Smooth muscle cell (in vitro differentiated cells): Measurements from ENCODE around the gene PDE8A. TPM values are rescaled to one million over a fixed set of nuclear protein-coding genes. Genes with fewer than 3 reads are reported as not detected.

ENCODE experiments used
- DNase-seq: peaks from one replicate; lab custom pipeline; 2025; ENCODE audit not compliant: unreplicated experiment; lab: John Stamatoyannopoulos, UW
- H2AFZ ChIP-seq: fragments of 200-600 bp; sonication (generic); 2 replicates; pipeline ENCODE4 v1.6.0; 2016; ENCODE audit warnings: antibody characterized with exemption, low read depth, mild to moderate bottlenecking
- H3F3A ChIP-seq: fragments of 200-600 bp; sonication (generic); 2 replicates; pipeline ENCODE4 v1.6.0; 2017; ENCODE audit warnings: antibody characterized with exemption, low read depth
- H3K27ac ChIP-seq: fragments of 200-600 bp; sonication (generic); 2 replicates; pipeline ENCODE4 v1.5.1; 2016; ENCODE audit warnings: low read depth, mild to moderate bottlenecking
- H3K27me3 ChIP-seq: fragments of 200-600 bp; sonication (generic); 2 replicates; pipeline ENCODE4 v1.6.1; 2016; ENCODE audit warnings: low read depth, mild to moderate bottlenecking
- H3K36me3 ChIP-seq: fragments of 200-600 bp; sonication (generic); 2 replicates; pipeline ENCODE4 v1.5.1; 2016; ENCODE audit warnings: low read depth
- H3K4me1 ChIP-seq: fragments of 200-600 bp; sonication (generic); 2 replicates; pipeline ENCODE4 v1.5.1; 2016; ENCODE audit warnings: low read depth
- H3K4me2 ChIP-seq: fragments of 200-600 bp; sonication (generic); 2 replicates; pipeline ENCODE4 v1.6.0; 2016; ENCODE audit warnings: mild to moderate bottlenecking
- H3K4me3 ChIP-seq: fragments of 200-600 bp; sonication (generic); 2 replicates; pipeline ENCODE4 v1.5.1; 2016; ENCODE audit warnings: mild to moderate bottlenecking
- H3K79me2 ChIP-seq: fragments of 200-600 bp; sonication (generic); 2 replicates; pipeline ENCODE4 v1.6.0; 2016; ENCODE audit warnings: low read depth, mild to moderate bottlenecking
- H3K9ac ChIP-seq: fragments of 200-600 bp; sonication (generic); 2 replicates; pipeline ENCODE4 v1.6.0; 2016; ENCODE audit warnings: low read depth
- H3K9me3 ChIP-seq: fragments of 200-600 bp; sonication (generic); replicated peaks from 2 replicates; pipeline ENCODE4 v1.5.1; 2016; ENCODE audit warnings: low read depth
- H4K20me1 ChIP-seq: fragments of 200-600 bp; sonication (generic); 2 replicates; pipeline ENCODE4 v1.6.0; 2016; ENCODE audit warnings: low read depth
- WGBS: methylation state at CpG from one replicate; pipeline ENCODE4 v1.1.7; 2016; ENCODE audit warnings: low lambda C conversion rate; 5-methylcytosine and 5-hydroxymethylcytosine counted together
- polyA plus RNA-seq: library from polyadenylated mRNA; unstranded; fragments of >200 nt; fragmentation: Nextera tagmentation; extraction: Ambion mirVana; gene quantifications from 2 replicates; pipeline ENCODE4 v1.2.1, GENCODE V29; 2016
- total RNA-seq: library from RNA; depleted of rRNA; stranded (reverse); fragments of >200 nt; gene quantifications from 2 replicates; pipeline ENCODE4 v1.2.3, GENCODE V29; 2014
- TF ChIP-seq, protein P1 (sequence below): fragments of 200-600 bp; sonication (generic); IDR thresholded peaks from 2 replicates; pipeline ENCODE4 v1.5.1; 2017; ENCODE audit warnings: borderline replicate concordance, mild to moderate bottlenecking, antibody characterized with exemption; ENCODE audit not compliant: insufficient read depth, poor library complexity, severe bottlenecking

Gene PDE8A
- total and polyA plus RNA-seq, 2 experiments from 2014 or later: 5.5 to 19.8 TPM

DNA sequence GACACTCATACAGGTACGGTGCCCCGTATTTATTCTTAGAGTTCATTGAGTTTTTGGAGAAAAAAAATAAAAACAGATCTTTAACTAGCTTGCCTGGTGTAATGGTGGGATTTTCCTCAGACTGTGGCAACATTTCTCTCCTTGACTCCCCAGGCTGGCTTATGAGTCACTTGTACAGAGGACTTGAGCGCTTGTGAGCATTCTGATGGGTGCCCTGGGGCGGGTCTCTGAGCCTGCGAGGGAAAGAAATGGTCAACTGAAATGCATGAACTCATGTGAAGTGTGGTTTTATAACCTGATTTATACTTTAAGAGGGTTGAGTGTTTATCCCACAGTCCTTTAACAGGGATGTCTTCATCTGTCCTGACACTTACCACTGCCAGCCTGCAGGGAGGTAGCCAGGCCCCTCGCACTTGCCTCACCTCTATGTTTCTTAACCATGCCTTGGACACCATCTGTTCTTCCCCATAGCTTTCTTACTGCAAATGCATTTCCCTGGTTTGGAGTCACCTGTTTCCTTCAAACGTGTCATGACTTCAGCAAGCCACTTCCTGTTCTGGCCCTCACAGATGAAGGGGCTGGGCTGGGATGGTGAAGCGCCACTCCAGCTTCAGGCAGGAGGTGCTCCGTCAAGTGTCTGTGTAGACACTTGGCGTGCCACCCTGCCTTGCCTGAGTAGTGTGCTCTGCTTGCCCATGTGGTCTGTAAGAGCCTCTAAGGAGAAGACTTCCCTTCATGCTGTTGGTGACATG is 118.7 kb downstream of the PDE8A start:
- TF ChIP-seq, protein P1, sequence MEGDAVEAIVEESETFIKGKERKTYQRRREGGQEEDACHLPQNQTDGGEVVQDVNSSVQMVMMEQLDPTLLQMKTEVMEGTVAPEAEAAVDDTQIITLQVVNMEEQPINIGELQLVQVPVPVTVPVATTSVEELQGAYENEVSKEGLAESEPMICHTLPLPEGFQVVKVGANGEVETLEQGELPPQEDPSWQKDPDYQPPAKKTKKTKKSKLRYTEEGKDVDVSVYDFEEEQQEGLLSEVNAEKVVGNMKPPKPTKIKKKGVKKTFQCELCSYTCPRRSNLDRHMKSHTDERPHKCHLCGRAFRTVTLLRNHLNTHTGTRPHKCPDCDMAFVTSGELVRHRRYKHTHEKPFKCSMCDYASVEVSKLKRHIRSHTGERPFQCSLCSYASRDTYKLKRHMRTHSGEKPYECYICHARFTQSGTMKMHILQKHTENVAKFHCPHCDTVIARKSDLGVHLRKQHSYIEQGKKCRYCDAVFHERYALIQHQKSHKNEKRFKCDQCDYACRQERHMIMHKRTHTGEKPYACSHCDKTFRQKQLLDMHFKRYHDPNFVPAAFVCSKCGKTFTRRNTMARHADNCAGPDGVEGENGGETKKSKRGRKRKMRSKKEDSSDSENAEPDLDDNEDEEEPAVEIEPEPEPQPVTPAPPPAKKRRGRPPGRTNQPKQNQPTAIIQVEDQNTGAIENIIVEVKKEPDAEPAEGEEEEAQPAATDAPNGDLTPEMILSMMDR: no peak
- no peaks in the 10 kb centered on the region for H3K4me1 ChIP-seq
- no peaks in the 10 kb centered on the region for H3K79me2 ChIP-seq
- no peak overlapping the region for H3K4me3 ChIP-seq
- H3K27me3 ChIP-seq: no peaks in the 10 kb centered on the region
- H3K9me3 ChIP-seq: no peaks in the 10 kb centered on the region
- H2AFZ ChIP-seq: no peak overlapping the region
- no peaks in the 10 kb centered on the region for H4K20me1 ChIP-seq
- H3F3A ChIP-seq: no peaks in the 10 kb centered on the region
- H3K27ac ChIP-seq: no peak overlapping the region
- H3K9ac ChIP-seq: no peak overlapping the region
- no peaks in the 10 kb centered on the region for H3K36me3 ChIP-seq
- WGBS: 87% methylated on average over 10 of the region's 10 CpGs
- no peak overlapping the region for H3K4me2 ChIP-seq
- DNase-seq: no peak

GRCh38 chr15:85104584-85104983 is 122.9 kb downstream of the PDE8A start:
- H4K20me1 ChIP-seq: no peaks in the 10 kb centered on the region
- no peaks in the 10 kb centered on the region for H3K27me3 ChIP-seq
- H3F3A ChIP-seq: no peaks in the 10 kb centered on the region
- WGBS: 85% methylated on average over 2 of the region's 2 CpGs
- H3K4me3 ChIP-seq: no peak overlapping the region
- H3K79me2 ChIP-seq: no peaks in the 10 kb centered on the region
- H3K4me1 ChIP-seq: no peaks in the 10 kb centered on the region
- no peak overlapping the region for H2AFZ ChIP-seq
- DNase-seq: no peak
- H3K4me2 ChIP-seq: no peak overlapping the region
- TF ChIP-seq, protein P1: no peak
- no peaks in the 10 kb centered on the region for H3K36me3 ChIP-seq
- no peak overlapping the region for H3K27ac ChIP-seq
- no peaks in the 10 kb centered on the region for H3K9me3 ChIP-seq
- H3K9ac ChIP-seq: no peak overlapping the region

GRCh38 chr15:85108136-85108535 is 126.5 kb downstream of the PDE8A start:
- no peak overlapping the region for H2AFZ ChIP-seq
- no peak overlapping the region for H3K27ac ChIP-seq
- H3K9me3 ChIP-seq: no peaks in the 10 kb centered on the region
- DNase-seq: no peak
- no peaks in the 10 kb centered on the region for H3F3A ChIP-seq
- H3K4me2 ChIP-seq: no peak overlapping the region
- no peak overlapping the region for H3K4me3 ChIP-seq
- H3K79me2 ChIP-seq: no peaks in the 10 kb centered on the region
- no peaks in the 10 kb centered on the region for H3K36me3 ChIP-seq
- WGBS: 88% methylated on average over 4 of the region's 4 CpGs
- TF ChIP-seq, protein P1: no peak
- H4K20me1 ChIP-seq: no peaks in the 10 kb centered on the region
- no peaks in the 10 kb centered on the region for H3K4me1 ChIP-seq
- no peaks in the 10 kb centered on the region for H3K27me3 ChIP-seq
- no peak overlapping the region for H3K9ac ChIP-seq

GRCh38 chr15:85109333-85109732 is 127.7 kb downstream of the PDE8A start:
- H3K9me3 ChIP-seq: no peaks in the 10 kb centered on the region
- no peak for DNase-seq
- WGBS: 96% methylated on average over 2 of the region's 2 CpGs

More at GRCh38 chr15:85109333-85109732, 127.7 kb downstream of the PDE8A start:
- H2AFZ ChIP-seq: no peak overlapping the region
- H3K4me2 ChIP-seq: no peak overlapping the region
- TF ChIP-seq, protein P1: no peak
- no peak overlapping the region for H3K9ac ChIP-seq
- no peaks in the 10 kb centered on the region for H3K36me3 ChIP-seq
- H3K27me3 ChIP-seq: no peaks in the 10 kb centered on the region
- no peak overlapping the region for H3K4me3 ChIP-seq
- no peaks in the 10 kb centered on the region for H3K79me2 ChIP-seq
- no peak overlapping the region for H3K27ac ChIP-seq
- H3F3A ChIP-seq: no peaks in the 10 kb centered on the region
- H3K4me1 ChIP-seq: no peaks in the 10 kb centered on the region
- H4K20me1 ChIP-seq: no peaks in the 10 kb centered on the region
